VCaP (cell line): ENCODE data around the gene NUDT2.
"Not testable (repeated sequence)": the region's sequence is repeated elsewhere in the genome, so short reads cannot be mapped to it uniquely, and the experiment has no call there.

ENCODE experiments used
- H3K27ac ChIP-seq: fragments of 450-650 bp; 2 replicates; pipeline ENCODE4 v1.5.1; 2017
- CTCF ChIP-seq: fragments of 450-650 bp; conservative IDR thresholded peaks from 2 replicates; pipeline ENCODE4 v1.5.1; 2017; ENCODE audit warnings: mild to moderate bottlenecking, moderate library complexity

NUDT2 gene

GRCh38 chr9:34337403-34337802, 8.0 kb downstream of the NUDT2 start:
- H3K27ac ChIP-seq: no peak overlapping the region
- TF ChIP-seq CTCF: peak; percentile 30; the same call in 1 of the 2 replicates

GRCh38 chr9:34338079-34338478, 8.7 kb downstream of the NUDT2 start:
- not testable (repeated sequence) for H3K27ac ChIP-seq

GRCh38 chr9:34338665-34339385, 9.5 kb downstream of the NUDT2 start:
- no peak overlapping the region for H3K27ac ChIP-seq
- TF ChIP-seq CTCF: no peak

GRCh38 chr9:34341659-34342295, 12.4 kb downstream of the NUDT2 start:
- no peak for TF ChIP-seq CTCF
- H3K27ac ChIP-seq: no peak overlapping the region

- TF ChIP-seq CTCF: no peak
- H3K27ac ChIP-seq: no peak overlapping the region
Observed at GRCh38 chr9:34343090-34343489, 13.7 kb downstream of the NUDT2 start.

- no peak for TF ChIP-seq CTCF
Observed at GRCh38 chr9:34343605-34344004, 14.2 kb downstream of the NUDT2 start.

GRCh38 chr9:34346873-34347799, 17.8 kb downstream of the NUDT2 start:
- TF ChIP-seq CTCF: no peak
- H3K27ac ChIP-seq: no peak overlapping the region

More at GRCh38 chr9:34343605-34344004, 14.2 kb downstream of the NUDT2 start:
- H3K27ac ChIP-seq: no peak overlapping the region
